Measurements from ENCODE around the gene TBC1D9. TPM values are rescaled to one million over a fixed set of nuclear protein-coding genes. Genes with fewer than 3 reads are reported as not detected.

Gene TBC1D9
- total and polyA plus RNA-seq, 7 donors, result 1.6 to 5.4 (median 2.1) TPM

- WGBS, 3 donors, result 42 to 57% (median 55%) methylated on average over 1 of the region's 1 CpG
- no peaks in the 10 kb centered on the region for H3K4me1 ChIP-seq
- DNase-seq (no peak), ATAC-seq (no peak)
- TF ChIP-seq CTCF (IDR thresholded peaks at IDR 0.05), result no peak
- peaks cover 2 to 7% (median 2%) of the 10 kb centered on the region in 3 donors for H3K27me3 ChIP-seq (ENCODE audit: insufficient read depth in 3 of 3, low read length in 2 of 3)
- intact Hi-C loops (cut with DNase I), result no loop called here
- H3K9me3 ChIP-seq, result no peaks in the 10 kb centered on the region
- H3K4me3 ChIP-seq, result no peak overlapping the region
- no peaks in the 10 kb centered on the region for H3K36me3 ChIP-seq (ENCODE audit: insufficient read depth in 1 of 2, low read depth in 1 of 2)
- no peak overlapping the region for H3K27ac ChIP-seq
Measured at GRCh38 chr4:140584439-140584838, 171.7 kb downstream of the TBC1D9 start.

- TF ChIP-seq CTCF (IDR thresholded peaks at IDR 0.05), result no peak
- no peak overlapping the region for H3K4me3 ChIP-seq
- H3K27me3 ChIP-seq (ENCODE audit: insufficient read depth in 3 of 3, low read length in 2 of 3), result peaks cover 2 to 20% (median 9%) of the 10 kb centered on the region in 3 donors
- no peaks in the 10 kb centered on the region for H3K36me3 ChIP-seq (ENCODE audit: insufficient read depth in 1 of 2, low read depth in 1 of 2)
- H3K9me3 ChIP-seq, result no peaks in the 10 kb centered on the region
- WGBS, 3 donors, result 50 to 76% (median 51%) methylated on average over 3 of the region's 3 CpGs
- H3K4me1 ChIP-seq, result no peaks in the 10 kb centered on the region
- ATAC-seq, result no peak
- H3K27ac ChIP-seq, result no peak overlapping the region
- intact Hi-C loops (cut with DNase I), result no loop called here
- DNase-seq, result no peak
Measured at GRCh38 chr4:140581078-140581477, 175.1 kb downstream of the TBC1D9 start.

GRCh38 chr4:140579278-140579677 lies 176.9 kb downstream of the TBC1D9 start:
- WGBS, 3 donors, result 10 to 23% (median 12%) methylated on average over 24 to 27 of the region's 27 CpGs
- Histone ChIP-seq H3K4me3 (no peak overlapping the region), H3K36me3 (ENCODE audit: insufficient read depth in 1 of 2, low read depth in 1 of 2) (no peaks in the 10 kb centered on the region), H3K27ac (no peak overlapping the region), H3K27me3 (ENCODE audit: insufficient read depth in 3 of 3, low read length in 2 of 3) (peaks cover 2 to 20% (median 9%) of the 10 kb centered on the region in 3 donors), H3K4me1 (no peaks in the 10 kb centered on the region), H3K9me3 (no peaks in the 10 kb centered on the region)
- TF ChIP-seq CTCF (IDR thresholded peaks at IDR 0.05), result no peak
- intact Hi-C loops (cut with DNase I), result no loop called here
- no peak for ATAC-seq
- no peak for DNase-seq

GRCh38 chr4:140575489-140575888 lies 180.7 kb downstream of the TBC1D9 start:
- Histone ChIP-seq H3K36me3 (ENCODE audit: insufficient read depth in 1 of 2, low read depth in 1 of 2) (no peaks in the 10 kb centered on the region), H3K27ac (no peak overlapping the region), H3K27me3 (ENCODE audit: insufficient read depth in 3 of 3, low read length in 2 of 3) (peaks cover 2 to 31% (median 9%) of the 10 kb centered on the region in 3 donors), H3K9me3 (no peaks in the 10 kb centered on the region), H3K4me3 (no peak overlapping the region), H3K4me1 (no peaks in the 10 kb centered on the region)
- WGBS, 3 donors, result 54 to 60% (median 59%) methylated on average over 4 of the region's 4 CpGs
- DNase-seq (no peak), ATAC-seq (no peak)
- intact Hi-C loops (cut with DNase I), result no loop called here
- TF ChIP-seq CTCF (IDR thresholded peaks at IDR 0.05), result no peak

- no peak for DNase-seq
- Histone ChIP-seq H3K36me3 (ENCODE audit: insufficient read depth in 1 of 2, low read depth in 1 of 2) (no peaks in the 10 kb centered on the region), H3K4me1 (peaks cover 17% of the 10 kb centered on the region), H3K27me3 (ENCODE audit: insufficient read depth in 3 of 3, low read length in 2 of 3) (peaks cover 0 to 49% (median 15%) of the 10 kb centered on the region in 3 donors), H3K27ac (no peak overlapping the region), H3K9me3 (no peaks in the 10 kb centered on the region), H3K4me3 (no peak overlapping the region)
- intact Hi-C loops (cut with DNase I), result no loop called here
- WGBS, 3 donors, result 83 to 93% (median 86%) methylated on average over 2 of the region's 2 CpGs
- ATAC-seq, result no peak
- TF ChIP-seq CTCF (IDR thresholded peaks at IDR 0.05), result no peak
Measured at GRCh38 chr4:140571620-140572019, 184.6 kb downstream of the TBC1D9 start.

Data from psoas muscle (tissue), 8 donors.